Tibial nerve (tissue), 4 donors: ENCODE data around the gene PGC. TPM values are rescaled to one million over a fixed set of nuclear protein-coding genes. Genes with fewer than 3 reads are reported as not detected.

ENCODE experiments used
- DNase-seq, 2 donors: peaks; one replicate each; pipeline ENCODE4 v3.0.0-alpha.2; 2019; ENCODE audit warnings: low spot score in 2 of 2
- H3K27ac ChIP-seq, 4 donors: fragments of 200-600 bp; sonication (generic) in 3 of 4; one replicate each; pipeline ENCODE4 v1.5.1; 2017 to 2019; ENCODE audit warnings: mild to moderate bottlenecking in 1 of 4
- H3K27me3 ChIP-seq, 2 donors: fragments of 200-600 bp; sonication (generic) in 1 of 2; one replicate each; pipeline versions ENCODE4 v1.5.1 to v1.6.0; 2017 to 2019
- H3K36me3 ChIP-seq, 3 donors: fragments of 200-600 bp; sonication (generic); one replicate each; pipeline ENCODE4 v1.5.1; 2018 to 2019
- H3K4me1 ChIP-seq, 4 donors: fragments of 200-600 bp; sonication (generic) in 3 of 4; one replicate each; pipeline ENCODE4 v1.5.1; 2017 to 2019
- H3K4me3 ChIP-seq, 4 donors: fragments of 200-600 bp; sonication (generic) in 3 of 4; one replicate each; pipeline ENCODE4 v1.5.1; 2017 to 2019; ENCODE audit warnings: mild to moderate bottlenecking in 1 of 4, moderate library complexity in 1 of 4
- H3K9me3 ChIP-seq, 4 donors: fragments of 200-600 bp; sonication (generic) in 3 of 4; one replicate each; pipeline ENCODE4 v1.5.1; 2017 to 2019
- CTCF ChIP-seq, 5 experiments: fragments of 200-600 bp in 3 of 5; fragments of 450-650 bp in 2 of 5; sonication (generic) in 3 of 5; IDR thresholded peaks; one replicate each; pipeline ENCODE4 v1.5.1; 2016 to 2019; ENCODE audit warnings: antibody characterized with exemption in 5 of 5, mild to moderate bottlenecking in 3 of 5, moderate library complexity in 2 of 5
- EP300 ChIP-seq, 2 donors: sonication (generic); formaldehyde crosslinking; IDR thresholded peaks; one replicate each; pipeline ENCODE4 v1.6.1; 2017; ENCODE audit warnings: antibody characterized with exemption in 2 of 2, mild to moderate bottlenecking in 1 of 2
- POLR2A ChIP-seq, 2 donors: fragments of 450-650 bp; IDR thresholded peaks; one replicate each; pipeline ENCODE4 v1.6.1; 2017; ENCODE audit warnings: antibody characterized with exemption in 2 of 2, mild to moderate bottlenecking in 2 of 2, moderate library complexity in 2 of 2
- WGBS, 2 donors: methylation state at CpG; one replicate each; pipeline ENCODE4 v1.1.5; 2018; 5-methylcytosine and 5-hydroxymethylcytosine counted together
- total RNA-seq, 4 donors: library from RNA; depleted of rRNA; stranded (reverse); fragments of >200 nt; gene quantifications; one replicate each; pipeline ENCODE4 v1.1.0, GENCODE V29; 2016

Gene PGC
- not detected for total RNA-seq

- Histone ChIP-seq H3K27ac (no peak within 1 kb of the TSS), H3K4me1 (no peaks in the 10 kb centered on the region), H3K9me3 (no peaks in the 10 kb centered on the region), H3K27me3 (no peaks in the 10 kb centered on the region), H3K4me3 (no peak within 1 kb of the TSS), H3K36me3 (no peaks in the 10 kb centered on the region)
- WGBS, 2 donors, result 79 to 82% methylated on average over 15 of the region's 15 CpGs
- TF ChIP-seq POLR2A (IDR thresholded peaks at IDR 0.05) (no peak), EP300 (IDR thresholded peaks at IDR 0.05) (no peak), CTCF (IDR thresholded peaks at IDR 0.05) (no peak)
- DNase-seq, result no peak
These were observed at the start of gene PGC for GRCh38 chr6:41747256-41748101. TSS of gene PGC (minus strand) at chr6:41747397. CDS start at chr6:41747334, 63 bp downstream.

GRCh38 chr6:41796474-41796873 lies 49.3 kb upstream of the PGC start:
- Histone ChIP-seq H3K36me3 (peaks cover 0 to 76% (median 0%) of the 10 kb centered on the region in 3 donors), H3K4me3 (no peak overlapping the region), H3K4me1 (no peaks in the 10 kb centered on the region), H3K27ac (no peak overlapping the region), H3K9me3 (no peaks in the 10 kb centered on the region), H3K27me3 (no peaks in the 10 kb centered on the region)
- TF ChIP-seq EP300 (IDR thresholded peaks at IDR 0.05) (no peak), CTCF (IDR thresholded peaks at IDR 0.05) (no peak), POLR2A (IDR thresholded peaks at IDR 0.05) (no peak)
- WGBS, 2 donors, result 89 to 90% methylated on average over 2 of the region's 2 CpGs
- no peak for DNase-seq

GRCh38 chr6:41791984-41792383 lies 44.8 kb upstream of the PGC start:
- DNase-seq, result no peak
- Histone ChIP-seq H3K36me3 (peaks cover 0 to 78% (median 0%) of the 10 kb centered on the region in 3 donors), H3K4me3 (no peak overlapping the region), H3K27me3 (no peaks in the 10 kb centered on the region), H3K4me1 (peaks cover 0 to 12% (median 6%) of the 10 kb centered on the region in 4 donors), H3K27ac (no peak overlapping the region), H3K9me3 (no peaks in the 10 kb centered on the region)
- 80 to 89% methylated on average over 4 of the region's 4 CpGs for WGBS, 2 donors
- TF ChIP-seq CTCF (IDR thresholded peaks at IDR 0.05), result no peak
- no peak for TF ChIP-seq POLR2A (IDR thresholded peaks at IDR 0.05)
- TF ChIP-seq EP300 (IDR thresholded peaks at IDR 0.05), result no peak

- peaks cover 0 to 74% (median 0%) of the 10 kb centered on the region in 3 donors for H3K36me3 ChIP-seq
- no peak for DNase-seq
- 77 to 81% methylated on average over 1 of the region's 1 CpG for WGBS, 2 donors
- no peak overlapping the region for H3K4me3 ChIP-seq
- no peak overlapping the region for H3K27ac ChIP-seq
- TF ChIP-seq CTCF (IDR thresholded peaks at IDR 0.05) (no peak), POLR2A (IDR thresholded peaks at IDR 0.05) (no peak), EP300 (IDR thresholded peaks at IDR 0.05) (no peak)
- peaks cover 0 to 12% (median 6%) of the 10 kb centered on the region in 4 donors for H3K4me1 ChIP-seq
- no peaks in the 10 kb centered on the region for H3K27me3 ChIP-seq
- H3K9me3 ChIP-seq, result no peaks in the 10 kb centered on the region
These were observed 44.1 kb upstream of the PGC start for GRCh38 chr6:41791305-41791704.

- Histone ChIP-seq H3K9me3 (no peaks in the 10 kb centered on the region), H3K27me3 (no peaks in the 10 kb centered on the region), H3K27ac (no peak overlapping the region), H3K36me3 (peaks cover 0 to 61% (median 0%) of the 10 kb centered on the region in 3 donors), H3K4me3 (no peak overlapping the region), H3K4me1 (peaks cover 4 to 25% (median 13%) of the 10 kb centered on the region in 4 donors)
- DNase-seq, result no peak
- 98 to 100% methylated on average over 1 of the region's 1 CpG for WGBS, 2 donors
- no peak for TF ChIP-seq EP300 (IDR thresholded peaks at IDR 0.05)
- TF ChIP-seq CTCF (IDR thresholded peaks at IDR 0.05), result no peak
- no peak for TF ChIP-seq POLR2A (IDR thresholded peaks at IDR 0.05)
These were observed 42.8 kb upstream of the PGC start for GRCh38 chr6:41790045-41790444.
